ENCODE data around the gene ADAMTS16.

GRCh38 chr5:5188376-5189050 lies 48.4 kb downstream of the ADAMTS16 start:
- TF ChIP-seq CTCF (IDR thresholded peaks at IDR 0.05; ENCODE audit: low read length) (no peak), EZH2 (IDR thresholded peaks at IDR 0.05; ENCODE audit: borderline replicate concordance, low read length) (no peak)
